Endothelial cell of umbilical vein (primary cell): ENCODE data around the gene RBM3.

Source experiments
- POLR2A ChIP-seq: IDR thresholded peaks from 2 replicates; pipeline ENCODE4 v1.6.1; 2012; ENCODE audit warnings: low read depth, mild to moderate bottlenecking, control low read depth, low read length
- TF ChIP-seq, protein P1 (sequence below): IDR thresholded peaks from 2 replicates; pipeline ENCODE4 v1.6.1; 2011; ENCODE audit not compliant: insufficient read depth, insufficient read length

GRCh38 chrX:48580662-48581061 is 6.4 kb downstream of the RBM3 start:
- TF ChIP-seq POLR2A = no peak
- TF ChIP-seq, protein P1, sequence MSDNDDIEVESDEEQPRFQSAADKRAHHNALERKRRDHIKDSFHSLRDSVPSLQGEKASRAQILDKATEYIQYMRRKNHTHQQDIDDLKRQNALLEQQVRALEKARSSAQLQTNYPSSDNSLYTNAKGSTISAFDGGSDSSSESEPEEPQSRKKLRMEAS = no peak
